Esophagus muscularis mucosa (tissue), 4 donors: ENCODE measurements around the gene ZNF511. TPM values are rescaled to one million over a fixed set of nuclear protein-coding genes. Genes with fewer than 3 reads are reported as not detected.

Source experiments
- DNase-seq: peaks from one replicate; pipeline ENCODE4 v3.0.0-alpha.2; 2017; ENCODE audit errors: extremely low spot score
- H3K27ac ChIP-seq, 4 donors: fragments of 200-600 bp; sonication (generic); replicated peaks in 1 of 4; 1 replicate in 3 of 4; 2 replicates in 1 of 4; pipeline ENCODE4 v1.5.1; 2016 to 2019; ENCODE audit warnings: mild to moderate bottlenecking in 1 of 4
- H3K27me3 ChIP-seq, 4 donors: fragments of 200-600 bp; sonication (generic); one replicate each; pipeline versions ENCODE4 v1.5.1 to v1.6.0; 2016 to 2019
- H3K36me3 ChIP-seq, 4 donors: fragments of 200-600 bp; sonication (generic); one replicate each; pipeline ENCODE4 v1.5.1; 2016 to 2019
- H3K4me1 ChIP-seq, 4 donors: fragments of 200-600 bp; sonication (generic); one replicate each; pipeline ENCODE4 v1.5.1; 2016 to 2019
- H3K4me3 ChIP-seq, 4 donors: fragments of 200-600 bp; sonication (generic); 1 replicate in 2 of 4; 2 replicates in 2 of 4; pipeline ENCODE4 v1.5.1; 2016 to 2019; ENCODE audit warnings: mild to moderate bottlenecking in 4 of 4, moderate library complexity in 1 of 4
- H3K9me3 ChIP-seq, 4 donors: fragments of 200-600 bp; sonication (generic); 1 replicate in 3 of 4; 2 replicates in 1 of 4; pipeline ENCODE4 v1.5.1; 2016 to 2019
- EP300 ChIP-seq: sonication (generic); formaldehyde crosslinking; IDR thresholded peaks from one replicate; pipeline ENCODE4 v1.6.1; 2017; ENCODE audit warnings: antibody characterized with exemption
- POLR2A ChIP-seq: fragments of 450-650 bp; IDR thresholded peaks from one replicate; pipeline ENCODE4 v1.6.1; 2017; ENCODE audit warnings: antibody characterized with exemption, moderate library complexity, mild to moderate bottlenecking, low read depth
- POLR2AphosphoS5 ChIP-seq, 2 donors: sonication (generic); formaldehyde crosslinking; IDR thresholded peaks; one replicate each; pipeline ENCODE4 v1.6.1; 2017; ENCODE audit warnings: antibody characterized with exemption in 2 of 2
- WGBS: methylation state at CpG from one replicate; pipeline ENCODE4 v1.1.5; 2018; 5-methylcytosine and 5-hydroxymethylcytosine counted together
- intact Hi-C: fragments of 100-400 bp; cut with DNase I; formaldehyde crosslinking; loops from one replicate; pipeline ENCODE4 v1.15.1; 2023
- total RNA-seq, 4 donors: library from RNA; depleted of rRNA; stranded (reverse); fragments of >200 nt; gene quantifications; one replicate each; pipeline versions ENCODE4 v1.1.0 to v1.2.1, GENCODE V29; 2016
- TF ChIP-seq, protein P1 (sequence below), 3 experiments: fragments of 200-600 bp in 2 of 3; fragments of 450-650 bp in 1 of 3; sonication (generic) in 2 of 3; IDR thresholded peaks; one replicate each; pipeline ENCODE4 v1.5.1; 2017 to 2019; ENCODE audit warnings: antibody characterized with exemption in 3 of 3, mild to moderate bottlenecking in 2 of 3, moderate library complexity in 1 of 3

ZNF511 gene
- total RNA-seq, 4 donors from 2014 or later = 22.9 to 34.8 (median 33.0) TPM

DNA sequence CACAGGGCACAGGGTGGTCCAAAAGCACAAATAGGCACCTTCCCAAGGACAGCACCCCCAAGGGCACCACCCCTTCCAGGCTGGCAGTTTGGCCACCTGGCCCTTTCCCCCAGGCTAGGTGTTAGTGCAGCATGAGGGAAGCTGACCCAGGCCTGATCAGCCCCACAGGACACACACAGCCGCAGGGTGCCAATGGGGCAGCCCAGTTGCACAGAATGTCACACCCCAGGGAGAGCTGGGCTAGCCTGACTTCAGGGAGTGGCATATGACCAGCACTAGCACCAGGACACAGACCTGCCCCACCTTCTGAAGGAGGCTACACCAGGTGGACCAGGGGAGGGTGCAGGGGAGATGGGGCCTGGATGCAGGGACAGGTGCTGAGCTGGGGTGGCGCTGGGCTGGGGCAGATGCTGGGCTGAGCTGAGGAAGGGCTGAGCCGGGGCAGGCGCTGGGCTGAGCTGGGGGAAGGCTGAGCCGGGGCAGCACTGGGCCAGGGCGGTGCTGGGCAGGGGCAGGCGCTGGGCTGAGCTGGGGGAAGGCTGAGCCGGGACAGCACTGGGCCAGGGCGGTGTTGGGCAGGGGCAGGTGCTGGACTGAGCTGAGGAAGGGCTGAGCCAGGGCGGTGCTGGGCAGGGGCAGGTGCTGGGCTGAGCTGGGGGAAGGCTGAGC is 28.2 kb upstream of the ZNF511 start:
- Histone ChIP-seq H3K4me1 (peaks cover 6 to 23% (median 18%) of the 10 kb centered on the region in 4 donors), H3K27ac (no peak overlapping the region), H3K27me3 (peaks cover 0 to 24% (median 10%) of the 10 kb centered on the region in 4 donors), H3K9me3 (no peaks in the 10 kb centered on the region), H3K4me3 (no peak overlapping the region), H3K36me3 (peaks cover 50 to 74% (median 71%) of the 10 kb centered on the region in 4 donors)
- no peak for TF ChIP-seq POLR2A
- TF ChIP-seq, protein P1, sequence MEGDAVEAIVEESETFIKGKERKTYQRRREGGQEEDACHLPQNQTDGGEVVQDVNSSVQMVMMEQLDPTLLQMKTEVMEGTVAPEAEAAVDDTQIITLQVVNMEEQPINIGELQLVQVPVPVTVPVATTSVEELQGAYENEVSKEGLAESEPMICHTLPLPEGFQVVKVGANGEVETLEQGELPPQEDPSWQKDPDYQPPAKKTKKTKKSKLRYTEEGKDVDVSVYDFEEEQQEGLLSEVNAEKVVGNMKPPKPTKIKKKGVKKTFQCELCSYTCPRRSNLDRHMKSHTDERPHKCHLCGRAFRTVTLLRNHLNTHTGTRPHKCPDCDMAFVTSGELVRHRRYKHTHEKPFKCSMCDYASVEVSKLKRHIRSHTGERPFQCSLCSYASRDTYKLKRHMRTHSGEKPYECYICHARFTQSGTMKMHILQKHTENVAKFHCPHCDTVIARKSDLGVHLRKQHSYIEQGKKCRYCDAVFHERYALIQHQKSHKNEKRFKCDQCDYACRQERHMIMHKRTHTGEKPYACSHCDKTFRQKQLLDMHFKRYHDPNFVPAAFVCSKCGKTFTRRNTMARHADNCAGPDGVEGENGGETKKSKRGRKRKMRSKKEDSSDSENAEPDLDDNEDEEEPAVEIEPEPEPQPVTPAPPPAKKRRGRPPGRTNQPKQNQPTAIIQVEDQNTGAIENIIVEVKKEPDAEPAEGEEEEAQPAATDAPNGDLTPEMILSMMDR (IDR thresholded peaks at IDR 0.05) = no peak
- TF ChIP-seq POLR2AphosphoS5 (IDR thresholded peaks at IDR 0.05) = no peak
- no peak for TF ChIP-seq EP300
- intact Hi-C loops = no loop called here
- 90% methylated on average over 9 of the region's 10 CpGs for whole genome bisulfite sequencing
- no peak for DNase-seq

DNA sequence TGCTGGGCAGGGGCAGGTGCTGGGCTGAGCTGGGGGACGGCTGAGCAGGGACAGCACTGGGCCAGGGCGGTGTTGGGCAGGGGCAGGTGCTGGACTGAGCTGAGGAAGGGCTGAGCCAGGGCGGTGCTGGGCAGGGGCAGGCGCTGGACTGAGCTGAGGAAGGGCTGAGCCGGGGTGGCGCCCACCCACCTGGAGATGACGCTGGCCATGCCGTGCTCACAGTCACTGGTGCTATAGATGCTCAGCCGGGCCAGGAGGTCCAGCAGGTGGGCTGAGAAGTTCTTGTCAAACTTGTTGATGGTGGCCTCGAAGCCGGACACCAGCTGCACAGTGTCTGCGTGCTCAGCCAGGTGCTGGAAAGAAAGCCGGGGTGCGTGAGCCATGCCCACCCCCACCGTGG is 27.6 kb upstream of the ZNF511 start:
- DNase-seq = no peak
- Histone ChIP-seq H3K27me3 (peaks cover 0 to 18% (median 9%) of the 10 kb centered on the region in 4 donors), H3K36me3 (peaks cover 56 to 80% (median 76%) of the 10 kb centered on the region in 4 donors), H3K4me1 (peaks cover 6 to 22% (median 16%) of the 10 kb centered on the region in 4 donors), H3K27ac (no peak overlapping the region), H3K4me3 (no peak overlapping the region), H3K9me3 (no peaks in the 10 kb centered on the region)
- TF ChIP-seq, protein P1 (IDR thresholded peaks at IDR 0.05) = no peak
- TF ChIP-seq EP300 (no peak), POLR2AphosphoS5 (IDR thresholded peaks at IDR 0.05) (no peak), POLR2A (no peak)
- intact Hi-C loops = no loop called here
- WGBS = 97% methylated on average over 13 of the region's 15 CpGs

DNA sequence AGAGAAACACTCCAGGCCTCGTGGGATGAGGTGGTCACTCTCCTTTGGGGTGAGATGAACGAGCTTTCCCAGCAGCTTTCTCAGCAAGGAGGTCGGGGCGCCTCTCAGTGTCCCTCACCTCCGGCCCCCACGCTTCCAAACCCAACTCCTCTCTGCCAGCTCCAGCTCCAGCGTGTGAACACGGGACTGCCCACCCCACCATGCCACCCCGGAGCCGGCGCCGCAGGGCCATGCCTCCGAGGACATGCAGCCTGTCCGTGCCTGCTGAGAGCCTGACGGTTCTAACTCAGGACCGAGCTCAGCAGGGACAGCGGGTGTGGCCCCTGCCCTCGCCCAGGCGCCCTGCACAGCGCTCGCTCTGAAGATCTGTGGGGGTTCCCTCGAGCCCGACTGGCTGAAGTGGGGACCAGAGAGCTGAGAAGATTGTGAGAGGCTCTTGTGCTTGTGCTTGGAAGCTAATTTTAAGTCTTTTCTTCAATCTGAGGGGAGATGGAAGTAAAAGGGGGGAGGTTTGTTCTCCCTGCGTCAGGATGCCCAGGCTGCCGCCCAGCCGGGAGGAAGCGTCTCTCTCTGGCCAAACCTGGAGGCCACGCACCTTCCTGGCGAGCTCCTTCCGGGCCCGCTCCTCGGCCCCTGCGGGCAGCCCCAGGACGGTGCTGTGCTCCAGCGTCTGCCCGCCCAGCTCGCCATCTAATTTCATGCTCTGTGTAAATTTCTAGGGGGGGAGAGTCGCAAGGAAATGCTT is 26.9 kb upstream of the ZNF511 start:
- H3K9me3 ChIP-seq = no peaks in the 10 kb centered on the region

DNA sequence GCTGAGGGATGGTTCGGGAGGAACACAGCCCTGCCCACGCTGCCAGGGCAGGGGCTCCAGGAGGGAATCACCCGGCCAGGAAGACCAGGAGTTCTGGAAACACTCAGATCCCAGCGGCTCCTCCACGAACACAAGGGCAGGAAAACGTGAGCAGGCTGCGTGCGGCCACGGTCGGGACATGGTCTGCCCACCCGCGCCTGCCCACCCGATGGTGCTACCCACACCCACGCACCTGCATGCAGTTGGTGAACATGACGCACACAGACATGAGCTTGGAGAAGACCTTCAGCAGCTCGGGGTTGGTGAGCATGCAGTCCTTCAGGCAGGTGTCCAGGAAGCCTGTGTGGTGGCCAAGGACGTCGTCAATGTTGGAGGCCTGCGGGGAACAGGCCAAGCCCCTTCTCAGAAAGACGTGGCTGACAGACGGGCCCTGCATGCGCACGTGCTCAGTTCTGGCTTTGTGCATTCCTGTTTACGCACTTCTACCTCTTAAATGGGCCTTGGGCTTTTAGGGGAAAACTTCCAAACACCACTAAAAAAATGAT is 25.8 kb upstream of the ZNF511 start:
- peaks cover 0 to under 1% (median 0%) of the 10 kb centered on the region in 4 donors for H3K27me3 ChIP-seq
- H3K27ac ChIP-seq = no peak overlapping the region
- H3K4me3 ChIP-seq = no peak overlapping the region
- intact Hi-C loops = no loop called here
- no peaks in the 10 kb centered on the region for H3K9me3 ChIP-seq
- peaks cover 69 to 98% (median 94%) of the 10 kb centered on the region in 4 donors for H3K36me3 ChIP-seq
- no peak for TF ChIP-seq POLR2A
- no peak for DNase-seq
- H3K4me1 ChIP-seq = peaks cover 0 to 4% (median 0%) of the 10 kb centered on the region in 4 donors
- WGBS = 95% methylated on average over 20 of the region's 24 CpGs

More for the DNA sequence above, 26.9 kb upstream of the ZNF511 start:
- peaks cover 0 to 11% (median 3%) of the 10 kb centered on the region in 4 donors for H3K27me3 ChIP-seq
- TF ChIP-seq, protein P1 (IDR thresholded peaks at IDR 0.05) = no peak
- TF ChIP-seq EP300 (no peak), POLR2A (no peak), POLR2AphosphoS5 (IDR thresholded peaks at IDR 0.05) (no peak)
- no peak overlapping the region for H3K27ac ChIP-seq
- peaks cover 63 to 87% (median 83%) of the 10 kb centered on the region in 4 donors for H3K36me3 ChIP-seq
- no peak for DNase-seq
- no peak overlapping the region for H3K4me3 ChIP-seq
- peaks cover 0 to 15% (median 10%) of the 10 kb centered on the region in 4 donors for H3K4me1 ChIP-seq
- WGBS = 92% methylated on average over 34 of the region's 38 CpGs
- intact Hi-C loops = no loop called here

DNA sequence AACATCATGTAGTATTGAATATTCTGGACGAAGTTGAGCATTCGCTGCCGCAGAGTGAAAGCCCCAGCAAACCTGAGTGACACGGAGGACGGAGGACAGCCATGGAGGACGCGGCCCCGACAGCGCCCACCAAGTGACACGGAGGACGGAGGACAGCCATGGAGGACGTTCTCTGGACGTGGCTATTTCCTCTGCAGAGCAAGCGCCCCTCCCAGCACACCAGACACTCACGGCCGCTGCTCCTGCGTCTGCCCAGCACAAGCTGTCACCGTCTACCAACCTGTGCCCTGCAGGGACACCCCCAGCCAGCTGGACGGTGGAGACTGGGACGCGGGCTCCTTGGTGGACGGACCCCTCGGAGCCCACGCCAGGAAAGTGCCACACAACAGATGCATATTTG is 24.8 kb upstream of the ZNF511 start:
- intact Hi-C loops = no loop called here
- Histone ChIP-seq H3K27me3 (no peaks in the 10 kb centered on the region), H3K36me3 (peaks cover 79 to 100% (median 99%) of the 10 kb centered on the region in 4 donors), H3K4me3 (no peak overlapping the region), H3K27ac (no peak overlapping the region), H3K4me1 (no peaks in the 10 kb centered on the region), H3K9me3 (no peaks in the 10 kb centered on the region)
- WGBS = 93% methylated on average over 19 of the region's 24 CpGs
- TF ChIP-seq, protein P1 (IDR thresholded peaks at IDR 0.05) = no peak
- no peak for DNase-seq
